GM18508 (cell line): Measurements from ENCODE around the gene MRFAP1.

ENCODE experiments used
- ATAC-seq: cut with Tn5 transposase; IDR thresholded peaks from one replicate; pipeline ENCODE4 v1.9.1; 2021; ENCODE audit warnings: moderate number of reproducible peaks; ENCODE audit not compliant: insufficient read depth, unreplicated experiment

MRFAP1 gene

GRCh38 chr4:6609415-6610079, 30.9 kb upstream of the MRFAP1 start:
- no peak for ATAC-seq

- ATAC-seq, result no peak
Measured at GRCh38 chr4:6610856-6611430, 29.5 kb upstream of the MRFAP1 start.

GRCh38 chr4:6612961-6613675, 27.4 kb upstream of the MRFAP1 start:
- no peak for ATAC-seq

- no peak for ATAC-seq
Measured at GRCh38 chr4:6613676-6614651, 26.5 kb upstream of the MRFAP1 start.

- ATAC-seq, result no peak
Measured at GRCh38 chr4:6614701-6615230, 25.7 kb upstream of the MRFAP1 start.

GRCh38 chr4:6616087-6616995, 24.1 kb upstream of the MRFAP1 start:
- no peak for ATAC-seq

- ATAC-seq, result no peak
Measured at GRCh38 chr4:6617246-6617645, 23.2 kb upstream of the MRFAP1 start.

GRCh38 chr4:6618386-6619115, 21.9 kb upstream of the MRFAP1 start:
- no peak for ATAC-seq

GRCh38 chr4:6619116-6619465, 21.4 kb upstream of the MRFAP1 start:
- ATAC-seq, result no peak

GRCh38 chr4:6619466-6620255, 20.8 kb upstream of the MRFAP1 start:
- no peak for ATAC-seq

GRCh38 chr4:6620296-6620695, 20.2 kb upstream of the MRFAP1 start:
- ATAC-seq, result no peak

GRCh38 chr4:6620891-6621555, 19.5 kb upstream of the MRFAP1 start:
- ATAC-seq, result no peak

- ATAC-seq, result no peak
Measured at GRCh38 chr4:6621556-6621927, 18.9 kb upstream of the MRFAP1 start.

GRCh38 chr4:6622744-6623143, 17.7 kb upstream of the MRFAP1 start:
- no peak for ATAC-seq

GRCh38 chr4:6625256-6625655, 15.2 kb upstream of the MRFAP1 start:
- ATAC-seq, result no peak

GRCh38 chr4:6626066-6626465, 14.4 kb upstream of the MRFAP1 start:
- no peak for ATAC-seq

GRCh38 chr4:6627832-6628231, 12.7 kb upstream of the MRFAP1 start:
- ATAC-seq, result no peak
